Ramos (cell line): ENCODE results near the gene TOX3.

Source experiments
- in situ Hi-C: fragments of 300-500 bp; cut with MboI; formaldehyde crosslinking; loops from one replicate; pipeline ENCODE4 v1.14.3; 2022; ENCODE audit warnings: low sequenced_read_pairs; ENCODE audit not compliant: unreplicated experiment

TOX3 gene

DNA sequence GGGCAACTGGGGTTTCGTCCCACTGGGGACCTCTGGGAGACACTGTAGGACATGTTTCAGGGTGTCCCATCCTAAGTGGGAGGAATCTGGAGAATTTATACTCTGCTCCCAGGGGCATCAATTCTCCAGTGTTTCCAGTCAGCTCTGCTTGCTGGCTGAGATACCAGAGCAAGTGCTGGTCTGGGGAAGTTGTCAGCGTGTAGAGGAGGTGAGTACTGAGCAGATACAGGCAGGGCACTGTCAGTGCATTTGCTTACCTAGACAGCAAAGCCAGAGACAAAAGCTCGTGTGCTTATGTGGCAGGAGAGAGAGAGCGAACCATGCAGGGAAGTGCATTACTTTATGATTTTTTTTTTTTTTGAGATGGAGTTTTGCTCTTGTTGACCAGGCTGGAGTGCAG, 20.2 kb upstream of the TOX3 start:
- in situ Hi-C loops, result no loop called here

DNA sequence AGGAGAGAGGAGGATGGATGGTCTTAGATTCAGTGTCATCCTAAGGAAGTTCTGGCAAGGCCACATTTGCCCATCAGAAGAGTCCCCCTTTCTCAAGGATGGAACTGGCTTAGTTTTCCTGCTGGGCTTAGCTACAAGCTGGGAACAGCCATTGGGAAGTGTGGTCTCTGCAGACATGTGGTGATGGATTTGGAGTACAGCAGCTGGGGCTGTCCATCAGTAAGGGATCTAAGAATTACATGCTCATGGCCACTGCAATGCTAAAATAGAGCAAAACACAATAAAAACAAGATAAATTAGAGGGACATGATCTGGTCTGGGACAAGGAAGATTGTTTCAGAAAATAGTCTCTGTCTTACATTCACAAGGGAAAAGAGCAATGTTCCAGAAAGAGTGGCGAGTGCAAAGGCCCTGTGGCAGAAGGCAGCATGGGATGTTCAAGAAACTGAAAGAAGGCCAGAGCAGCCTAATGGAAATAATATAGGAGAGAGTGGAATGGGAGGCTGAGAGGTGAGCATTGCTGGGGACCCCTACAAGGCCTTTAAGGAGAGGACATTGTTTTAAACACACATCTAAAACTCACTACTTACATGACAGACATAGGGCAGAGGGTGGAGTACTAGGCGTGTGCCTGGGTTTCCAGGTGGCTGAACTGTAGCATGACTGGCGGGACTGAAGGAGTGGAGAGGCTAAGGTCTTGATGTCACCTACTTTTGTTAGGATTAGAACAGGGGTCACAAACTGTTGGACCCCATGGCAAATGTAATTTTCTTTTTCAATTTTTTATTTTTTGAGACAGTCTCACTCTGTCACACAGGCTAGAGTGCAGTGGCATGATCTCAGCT, 17.0 kb upstream of the TOX3 start:
- in situ Hi-C loops, result no loop called here

DNA sequence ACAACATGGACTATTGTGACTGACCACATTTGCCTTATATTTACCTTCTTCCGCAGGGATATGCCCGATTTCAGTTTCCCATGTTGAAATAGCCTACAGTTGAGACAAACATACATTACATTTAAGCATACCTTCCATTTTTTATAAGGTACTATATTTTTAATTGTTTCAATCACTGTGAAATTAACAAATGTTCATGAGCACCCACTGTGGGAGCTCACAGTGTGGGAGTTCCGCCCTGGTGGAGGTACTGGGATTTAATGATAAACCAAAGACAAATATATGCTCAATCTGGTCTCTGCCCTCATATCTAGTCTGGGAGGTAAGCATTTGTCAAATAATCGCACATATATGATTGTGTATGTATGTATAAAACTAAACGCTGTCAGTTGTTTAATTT, 15.8 kb upstream of the TOX3 start:
- in situ Hi-C loops, result no loop called here

DNA sequence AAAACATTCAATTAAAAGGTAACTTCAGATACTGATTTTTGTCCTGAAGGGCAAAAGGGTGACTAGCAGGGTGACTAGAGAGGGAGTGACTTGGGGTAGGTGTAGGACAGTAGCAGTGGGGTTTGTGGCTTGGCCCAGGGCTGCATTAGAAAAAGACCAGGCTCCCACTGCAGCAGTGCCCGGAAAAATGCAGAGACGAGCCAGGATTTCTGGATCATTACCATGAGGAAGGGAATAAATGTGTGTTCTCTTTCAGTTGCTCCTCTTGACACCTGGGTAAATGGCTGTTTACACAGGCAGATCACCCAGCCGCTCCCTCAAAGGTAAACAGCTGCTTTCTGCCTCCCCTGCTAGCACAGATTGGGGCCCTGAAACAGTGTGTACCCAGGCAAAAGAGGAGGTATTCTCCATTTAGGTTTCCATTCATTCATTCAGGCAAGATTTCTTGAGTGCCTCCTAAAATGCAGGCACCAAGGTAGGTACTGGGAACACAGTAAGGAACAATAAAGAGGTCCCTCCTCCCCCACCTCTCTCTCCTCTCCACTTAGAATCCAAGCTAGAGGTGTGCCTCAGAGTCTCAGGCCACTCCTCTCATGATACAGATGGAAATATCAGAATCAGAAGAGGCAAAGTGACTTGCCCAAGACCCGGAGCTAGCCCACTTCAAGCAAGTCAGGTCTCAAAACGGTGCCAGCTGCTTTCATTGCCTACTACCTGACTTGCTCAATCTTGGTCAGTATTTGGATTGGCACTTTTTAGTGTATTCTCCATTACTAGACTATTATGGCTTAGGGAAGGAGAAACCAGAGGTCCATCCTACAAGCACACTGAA, 15.2 kb upstream of the TOX3 start:
- in situ Hi-C loops, result no loop called here

DNA sequence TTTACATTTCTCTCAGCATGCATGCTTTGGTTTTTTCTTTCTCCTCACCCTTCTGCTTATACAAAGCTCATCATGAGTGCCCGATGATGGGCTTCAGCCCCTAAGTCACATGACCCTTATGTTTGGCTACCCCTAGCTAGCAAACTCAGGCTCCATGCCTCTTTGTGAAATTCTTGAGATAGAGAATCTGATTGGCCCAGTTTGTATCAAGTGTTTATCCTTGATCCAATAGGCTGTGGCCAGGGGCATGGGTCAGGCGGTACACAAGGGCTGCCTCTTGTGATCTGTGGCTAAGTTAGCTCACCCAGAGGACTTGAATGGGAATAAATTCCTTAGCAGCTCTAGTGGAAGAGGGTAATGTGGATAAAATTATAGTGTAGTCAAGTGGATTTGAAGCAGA, 11.5 kb upstream of the TOX3 start:
- in situ Hi-C loops, result no loop called here

DNA sequence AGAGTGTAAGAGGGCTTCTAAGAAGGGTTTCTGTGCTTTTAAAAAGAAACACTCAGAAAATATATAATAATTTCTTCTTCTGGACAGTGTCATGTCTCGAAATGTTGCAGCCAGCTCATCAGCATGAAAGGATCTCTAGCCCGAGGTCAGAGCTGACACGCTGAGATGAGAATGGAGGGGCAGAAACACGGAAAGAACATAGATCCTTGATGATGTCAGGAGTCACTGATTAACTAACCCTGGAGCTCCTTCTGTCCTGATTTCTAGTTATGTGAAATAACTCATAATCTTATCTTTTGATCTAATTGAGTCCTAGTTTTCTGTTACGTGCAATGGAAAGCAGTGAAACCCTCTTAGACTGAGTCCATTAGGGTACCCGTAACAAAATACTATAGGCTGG, 10.3 kb upstream of the TOX3 start:
- in situ Hi-C loops, result no loop called here

DNA sequence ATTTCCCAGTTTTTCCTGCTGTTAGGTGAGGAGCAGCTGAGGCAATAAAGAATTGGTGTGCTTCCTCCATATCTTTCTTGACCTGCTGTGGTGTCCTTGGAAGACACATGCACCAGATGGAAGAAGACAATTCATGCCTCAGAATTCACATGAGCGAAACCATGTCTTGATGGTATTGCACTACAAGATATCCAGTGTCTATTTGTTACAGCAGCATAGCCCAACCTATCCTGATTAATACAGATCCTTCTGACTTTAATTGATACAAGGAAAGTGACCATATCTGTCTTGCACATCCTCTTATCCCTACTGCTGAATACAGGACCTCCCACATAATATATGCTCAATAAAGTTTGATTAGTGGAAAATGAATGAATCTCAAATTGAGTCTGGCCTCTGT, 9.1 kb upstream of the TOX3 start:
- in situ Hi-C loops, result no loop called here

DNA sequence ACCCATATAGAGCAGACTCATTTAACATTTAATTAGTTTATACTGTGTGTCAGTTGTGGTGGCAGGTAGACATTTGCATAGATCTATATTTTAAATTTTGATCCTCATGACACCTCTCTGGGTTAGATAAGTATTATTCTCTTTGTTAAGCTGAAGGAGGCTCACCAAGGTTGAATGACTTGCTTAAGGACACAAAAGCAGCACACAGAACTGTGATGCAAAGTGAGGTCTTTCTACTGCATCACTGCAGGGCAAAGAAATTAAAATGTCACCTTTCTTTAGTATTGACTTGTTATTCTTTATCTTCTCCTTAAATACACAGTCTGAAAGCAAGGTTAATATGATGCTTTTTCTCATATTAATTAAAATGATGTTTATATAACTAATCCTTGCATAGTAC, 8.6 kb upstream of the TOX3 start:
- in situ Hi-C loops, result no loop called here

DNA sequence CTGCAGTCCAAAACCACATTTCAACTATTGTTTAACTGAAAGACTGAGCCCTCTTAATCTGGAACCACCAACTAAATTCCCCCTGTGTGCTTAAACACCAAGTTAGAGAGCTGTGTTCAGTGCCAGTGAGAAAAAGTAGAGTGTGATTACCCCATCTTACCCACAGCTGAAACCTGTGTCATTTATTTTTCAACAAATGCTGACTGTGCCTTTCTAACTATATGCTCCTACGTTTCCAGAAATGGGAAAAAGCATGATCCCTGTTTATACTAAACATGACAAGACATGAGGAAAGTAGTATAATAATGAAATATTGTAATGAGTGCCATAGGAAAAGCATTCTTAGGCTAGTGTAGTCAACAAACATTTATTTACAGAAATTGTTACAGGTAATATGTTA, 7.4 kb upstream of the TOX3 start:
- in situ Hi-C loops, result no loop called here

DNA sequence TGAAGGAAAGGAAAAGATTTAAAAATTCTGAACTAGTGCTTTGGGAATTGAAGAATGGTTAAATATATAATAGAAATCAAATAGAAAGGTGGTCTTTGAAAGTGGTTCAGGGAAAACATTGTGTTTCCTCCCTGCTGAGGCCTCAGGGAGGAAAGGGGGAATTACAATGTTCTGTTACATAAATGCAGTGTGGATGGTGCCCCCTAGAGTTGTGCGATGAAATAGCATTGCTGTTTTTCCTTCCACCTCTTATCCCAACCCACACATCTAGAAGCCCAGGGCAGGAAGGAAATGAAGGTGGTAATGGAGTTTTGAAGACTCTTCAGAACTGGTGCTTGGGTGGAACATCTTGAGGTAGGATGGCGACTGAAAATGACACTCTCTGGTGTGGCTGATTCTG, 6.4 kb upstream of the TOX3 start:
- in situ Hi-C loops, result no loop called here

DNA sequence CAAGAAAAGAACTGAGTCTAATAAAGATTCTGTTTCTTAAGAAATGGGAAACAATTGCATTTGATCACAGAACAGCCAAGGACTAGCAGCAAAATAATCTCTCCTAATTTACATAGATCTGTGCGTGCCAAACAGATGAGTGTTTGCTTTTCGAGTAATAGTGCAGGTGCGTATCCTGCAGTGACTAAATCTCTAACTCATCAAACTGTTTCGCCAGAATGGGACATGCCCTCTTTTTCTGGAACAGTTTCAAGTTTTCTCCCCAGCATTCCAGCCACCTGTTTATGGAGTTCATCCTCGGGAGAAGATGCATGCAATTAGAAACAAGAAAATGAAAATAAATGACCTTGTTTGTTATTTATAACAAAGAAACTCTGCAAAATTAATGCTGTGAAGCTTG, 5.7 kb upstream of the TOX3 start:
- in situ Hi-C loops, result no loop called here

DNA sequence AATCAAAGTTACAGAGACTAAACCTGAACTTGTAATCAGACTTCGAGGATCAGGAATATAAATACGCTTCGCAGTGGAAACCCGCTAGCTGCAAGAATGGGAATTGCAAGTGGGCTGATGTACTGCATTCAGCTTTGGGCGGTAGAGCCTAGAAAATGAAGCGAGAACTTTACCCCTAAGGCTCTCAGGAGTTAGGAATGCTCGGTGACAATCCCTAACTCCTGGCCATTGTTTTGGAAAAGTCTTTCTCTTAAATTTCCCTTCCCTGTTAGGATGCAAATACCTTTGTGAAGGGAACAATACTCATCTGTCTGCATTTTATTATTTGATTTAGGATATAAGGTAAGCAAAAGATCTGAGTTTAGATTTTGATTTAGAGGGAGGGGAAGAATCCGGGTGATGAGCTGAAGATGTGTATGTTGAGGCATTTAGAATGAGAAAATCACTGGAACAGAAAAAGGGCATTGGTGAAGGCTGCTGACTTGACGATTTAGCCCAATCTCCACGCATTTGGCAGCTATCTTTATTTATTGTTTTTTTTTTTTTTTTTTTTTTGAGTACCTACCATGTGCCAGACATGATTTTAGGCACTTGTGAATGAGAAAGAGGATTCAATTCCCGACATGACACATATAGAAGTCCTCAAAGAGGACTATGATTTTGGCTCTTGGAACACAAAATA, 2.2 kb upstream of the TOX3 start:
- in situ Hi-C loops, result no loop called here

DNA sequence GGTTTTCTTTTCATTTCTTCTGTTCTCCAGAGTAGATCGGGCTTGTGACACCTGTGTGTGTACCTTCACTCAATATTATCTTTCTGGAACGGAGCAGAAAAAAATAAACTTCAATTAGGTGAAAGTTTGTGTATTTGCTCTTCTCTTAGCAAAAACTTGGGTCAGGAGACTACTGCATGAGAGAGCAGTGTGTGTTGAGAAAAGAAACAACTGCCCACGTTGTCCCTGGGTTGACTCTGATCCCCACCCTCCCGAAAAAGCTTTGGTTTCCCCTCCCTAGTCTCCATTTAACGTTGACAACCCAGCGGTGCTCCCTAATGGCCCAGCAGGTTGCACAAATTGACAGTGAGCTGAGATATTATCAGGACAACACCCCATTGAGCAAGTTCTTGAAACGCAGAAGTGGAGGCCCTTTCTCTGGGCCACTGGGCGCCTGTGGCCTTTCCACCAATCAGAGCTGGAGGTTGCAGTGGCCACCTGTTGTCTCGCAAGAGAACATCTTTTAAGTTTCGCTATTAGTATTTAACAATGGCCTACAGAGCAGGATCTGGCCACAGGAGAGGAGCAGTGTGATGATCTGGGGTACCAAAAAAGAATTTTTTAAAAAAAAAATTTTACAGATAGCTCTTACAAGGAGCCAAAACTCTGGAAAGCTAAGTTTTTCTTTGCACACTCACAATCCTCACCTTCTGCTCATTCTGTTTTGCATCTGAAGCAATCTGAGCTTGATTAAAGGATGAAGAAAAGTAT, 1.5 kb upstream of the TOX3 start:
- in situ Hi-C loops, result no loop called here

DNA sequence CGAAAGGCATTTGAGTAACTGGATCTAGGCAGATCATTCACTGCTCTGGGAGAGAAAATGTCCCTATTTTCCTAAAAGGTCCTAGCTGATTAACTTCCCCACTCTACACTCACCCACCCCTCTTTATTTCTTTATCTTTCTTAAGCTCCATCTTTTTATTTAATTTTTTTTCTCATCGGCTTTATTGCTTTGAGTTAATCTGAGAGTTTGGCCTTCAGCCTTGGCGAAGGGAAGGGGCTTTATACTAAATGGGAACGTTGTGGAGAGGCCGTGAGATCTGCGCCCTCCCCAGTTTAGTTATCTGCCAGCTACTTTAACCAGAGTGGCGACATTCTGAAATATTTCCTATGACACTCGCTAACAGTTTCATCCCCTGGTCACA, 882 bp upstream of the TOX3 start:
- in situ Hi-C loops, result no loop called here

DNA sequence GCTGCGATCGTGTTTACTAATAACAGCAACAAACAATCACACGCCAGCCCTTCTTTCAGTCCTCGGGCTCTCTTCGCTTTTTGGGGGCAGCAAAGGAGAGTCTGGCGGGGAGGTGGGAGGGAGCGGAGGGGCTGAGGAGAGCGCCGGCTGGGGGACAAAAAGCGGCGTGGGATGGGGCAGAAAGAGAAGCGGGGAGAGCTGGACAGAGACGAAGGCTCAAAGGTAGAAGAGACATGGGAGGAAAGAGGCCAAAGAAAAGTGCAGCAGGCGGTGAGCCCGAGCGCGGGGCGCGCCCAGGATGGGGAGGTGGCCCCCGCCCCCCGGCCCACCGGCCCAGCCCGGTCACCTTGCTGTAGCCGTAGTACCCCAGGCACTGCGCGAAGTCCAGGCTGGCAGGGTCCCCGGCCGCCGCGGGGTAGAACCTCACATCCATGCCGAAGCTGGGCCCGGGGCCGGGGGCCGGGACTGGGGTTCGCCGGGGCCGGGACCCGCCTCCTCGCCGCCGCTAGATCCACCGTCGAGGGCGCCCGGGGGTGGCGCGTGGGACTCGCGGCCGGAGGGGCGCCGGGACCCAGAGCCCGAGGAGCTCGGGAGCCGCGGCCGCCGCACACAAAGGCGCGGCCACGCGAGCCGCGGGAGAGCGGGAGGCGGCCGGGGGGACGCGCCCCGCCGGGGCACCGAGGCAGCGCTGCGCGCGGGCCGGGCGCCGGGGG, 496 bp downstream of the TOX3 start:
- in situ Hi-C loops, result no loop called here

DNA sequence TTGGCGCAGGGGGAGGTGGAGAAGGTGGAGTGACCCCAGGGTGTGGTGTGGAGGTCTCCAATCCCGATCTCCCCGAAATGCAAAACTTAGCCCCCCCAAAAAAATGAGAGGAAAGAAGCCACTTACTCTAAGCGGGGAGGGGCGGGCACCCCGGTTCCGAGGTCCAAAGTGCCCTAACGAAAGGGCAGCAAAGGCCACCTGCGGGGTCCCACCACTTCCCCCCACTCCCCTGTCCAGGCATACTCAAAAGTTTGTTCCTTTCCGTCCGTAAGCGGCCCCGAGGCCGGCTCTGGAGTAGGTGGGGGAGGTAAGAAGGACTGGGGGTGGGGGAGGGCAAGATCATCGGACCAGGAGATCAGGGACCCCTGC, 1.1 kb downstream of the TOX3 start:
- in situ Hi-C loops, result no loop called here

DNA sequence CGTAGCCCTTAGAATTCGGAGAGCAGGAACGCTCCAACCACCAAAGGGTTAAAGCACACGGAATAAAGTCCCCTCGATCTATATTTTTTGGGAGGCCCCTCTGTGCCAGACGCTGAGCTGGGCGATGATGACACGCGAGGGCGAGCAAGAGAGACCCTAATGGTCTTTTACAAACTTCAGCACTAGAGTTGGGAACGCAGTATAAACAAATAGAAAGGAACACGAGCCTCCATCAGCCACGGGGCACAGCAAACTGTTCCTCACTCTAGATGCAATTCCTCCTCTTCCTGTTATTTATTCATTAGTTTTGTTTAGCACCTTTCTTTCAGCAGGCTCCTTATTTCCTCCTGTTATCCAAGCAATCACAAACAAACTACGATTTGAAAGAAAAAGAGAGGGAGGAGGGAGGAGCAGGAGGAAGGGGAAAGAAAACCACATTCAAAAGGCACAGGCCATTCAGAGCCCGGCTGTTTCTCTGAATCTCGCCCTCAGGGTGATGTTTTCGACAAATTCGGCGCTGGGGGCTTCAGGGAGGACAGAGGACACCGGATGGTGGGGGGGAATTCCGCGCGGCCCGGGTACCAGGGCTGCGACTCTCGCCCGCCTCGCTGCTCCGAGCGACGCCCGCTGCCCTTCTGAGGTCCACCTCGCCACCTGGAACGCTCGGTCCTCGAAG, 1.6 kb downstream of the TOX3 start:
- in situ Hi-C loops, result no loop called here

DNA sequence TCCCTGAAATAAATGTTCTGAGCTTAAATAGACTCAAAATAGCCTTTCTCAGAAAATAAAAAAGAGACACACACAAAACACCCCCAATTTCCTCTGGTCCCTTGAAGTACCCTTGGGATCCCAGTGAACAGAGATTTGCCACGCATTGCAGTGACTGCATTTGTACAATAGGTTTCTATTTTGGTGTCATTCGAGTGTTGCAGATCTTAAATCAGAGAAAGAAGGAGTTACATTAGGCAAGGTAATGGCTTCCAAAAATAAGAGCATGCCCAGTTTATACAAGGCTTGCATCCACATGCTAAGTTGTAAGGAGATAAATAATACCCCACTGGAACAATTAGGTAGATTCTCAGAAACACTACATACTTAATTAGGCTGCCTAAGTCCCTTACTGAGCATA, 2.2 kb downstream of the TOX3 start:
- in situ Hi-C loops, result no loop called here

DNA sequence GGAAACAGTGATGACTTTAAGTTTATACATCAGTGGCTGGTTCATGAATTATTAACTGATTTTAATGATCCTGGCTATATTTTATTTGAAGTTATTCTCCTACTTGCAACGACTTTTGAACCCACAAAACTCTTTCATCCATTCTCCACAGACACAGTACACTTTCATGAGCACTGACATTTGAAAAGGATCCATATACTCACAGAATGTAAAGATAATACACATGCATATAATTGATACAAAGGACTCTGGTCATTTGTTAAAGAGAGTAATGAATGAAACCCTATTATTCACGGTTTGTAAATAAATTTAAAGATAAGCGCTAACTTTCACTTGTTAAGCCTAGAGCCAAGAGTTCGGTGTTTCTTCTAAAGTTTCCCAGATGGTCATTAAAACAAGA, 3.3 kb downstream of the TOX3 start:
- in situ Hi-C loops, result no loop called here
